ENCODE measurements around the gene CXXC5. TPM values are rescaled to one million over a fixed set of nuclear protein-coding genes. Genes with fewer than 3 reads are reported as not detected.
A peak's percentile ranks its signal among the peaks of the same experiment; 100 is the strongest.
"Not testable (repeated sequence)": the region's sequence is repeated elsewhere in the genome, so short reads cannot be mapped to it uniquely, and the experiment has no call there.

CXXC5 gene
- total RNA-seq, 1 experiment from 2014 or later, result 7.8 TPM

DNA sequence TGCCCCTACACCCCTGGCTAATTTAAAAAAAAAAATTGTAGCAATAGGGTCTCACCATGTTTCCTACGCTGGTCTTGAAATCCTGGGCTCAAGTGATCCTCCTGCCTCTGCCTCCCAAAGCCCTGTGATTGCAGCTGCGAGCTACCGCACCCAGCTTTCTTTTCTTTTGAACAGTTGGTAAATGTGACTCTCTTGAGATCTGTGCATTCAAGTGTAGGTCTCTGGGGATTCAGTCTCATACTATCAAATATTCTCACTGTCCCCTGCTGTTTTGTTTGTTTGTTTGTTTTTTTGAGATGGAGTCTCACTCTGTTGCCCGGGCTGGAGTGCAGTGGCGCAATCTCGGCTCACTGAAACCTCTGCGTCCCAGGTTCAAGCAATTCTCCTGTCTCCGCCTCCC, 42.3 kb upstream of the CXXC5 start:
- ChIA-PET CTCF (interaction anchor here (1.0 kb wide), 1 partner anchor 28 kb away, joined by 5 read pairs; no protein-coding TSS in a partner anchor), POLR2A (interaction anchor here (2.1 kb wide), 1 partner anchor 25 kb away, joined by 6 read pairs; no protein-coding TSS in a partner anchor)
- BruUV-seq (replicated peaks), result no TSS peak
- Mint-ChIP-seq H3K36me3 (ENCODE audit: insufficient read depth, unreplicated experiment) (peaks cover 88% of the 10 kb centered on the region), H3K9me3 (ENCODE audit: unreplicated experiment) (no peaks in the 10 kb centered on the region), H3K27me3 (ENCODE audit: insufficient read depth, unreplicated experiment) (no peaks in the 10 kb centered on the region), H3K27ac (ENCODE audit: low read depth, unreplicated experiment) (no peak overlapping the region), H3K4me1 (ENCODE audit: insufficient read depth, unreplicated experiment) (no peaks in the 10 kb centered on the region), H3K4me3 (ENCODE audit: unreplicated experiment) (no peak overlapping the region)
- TF ChIP-seq, protein P1, sequence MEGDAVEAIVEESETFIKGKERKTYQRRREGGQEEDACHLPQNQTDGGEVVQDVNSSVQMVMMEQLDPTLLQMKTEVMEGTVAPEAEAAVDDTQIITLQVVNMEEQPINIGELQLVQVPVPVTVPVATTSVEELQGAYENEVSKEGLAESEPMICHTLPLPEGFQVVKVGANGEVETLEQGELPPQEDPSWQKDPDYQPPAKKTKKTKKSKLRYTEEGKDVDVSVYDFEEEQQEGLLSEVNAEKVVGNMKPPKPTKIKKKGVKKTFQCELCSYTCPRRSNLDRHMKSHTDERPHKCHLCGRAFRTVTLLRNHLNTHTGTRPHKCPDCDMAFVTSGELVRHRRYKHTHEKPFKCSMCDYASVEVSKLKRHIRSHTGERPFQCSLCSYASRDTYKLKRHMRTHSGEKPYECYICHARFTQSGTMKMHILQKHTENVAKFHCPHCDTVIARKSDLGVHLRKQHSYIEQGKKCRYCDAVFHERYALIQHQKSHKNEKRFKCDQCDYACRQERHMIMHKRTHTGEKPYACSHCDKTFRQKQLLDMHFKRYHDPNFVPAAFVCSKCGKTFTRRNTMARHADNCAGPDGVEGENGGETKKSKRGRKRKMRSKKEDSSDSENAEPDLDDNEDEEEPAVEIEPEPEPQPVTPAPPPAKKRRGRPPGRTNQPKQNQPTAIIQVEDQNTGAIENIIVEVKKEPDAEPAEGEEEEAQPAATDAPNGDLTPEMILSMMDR (IDR thresholded peaks at IDR 0.05; ENCODE audit: unreplicated experiment), result no peak
- intact Hi-C loops (cut with micrococcal nuclease), result no loop called here
- DNase-seq (ENCODE audit: unreplicated experiment), result no peak

DNA sequence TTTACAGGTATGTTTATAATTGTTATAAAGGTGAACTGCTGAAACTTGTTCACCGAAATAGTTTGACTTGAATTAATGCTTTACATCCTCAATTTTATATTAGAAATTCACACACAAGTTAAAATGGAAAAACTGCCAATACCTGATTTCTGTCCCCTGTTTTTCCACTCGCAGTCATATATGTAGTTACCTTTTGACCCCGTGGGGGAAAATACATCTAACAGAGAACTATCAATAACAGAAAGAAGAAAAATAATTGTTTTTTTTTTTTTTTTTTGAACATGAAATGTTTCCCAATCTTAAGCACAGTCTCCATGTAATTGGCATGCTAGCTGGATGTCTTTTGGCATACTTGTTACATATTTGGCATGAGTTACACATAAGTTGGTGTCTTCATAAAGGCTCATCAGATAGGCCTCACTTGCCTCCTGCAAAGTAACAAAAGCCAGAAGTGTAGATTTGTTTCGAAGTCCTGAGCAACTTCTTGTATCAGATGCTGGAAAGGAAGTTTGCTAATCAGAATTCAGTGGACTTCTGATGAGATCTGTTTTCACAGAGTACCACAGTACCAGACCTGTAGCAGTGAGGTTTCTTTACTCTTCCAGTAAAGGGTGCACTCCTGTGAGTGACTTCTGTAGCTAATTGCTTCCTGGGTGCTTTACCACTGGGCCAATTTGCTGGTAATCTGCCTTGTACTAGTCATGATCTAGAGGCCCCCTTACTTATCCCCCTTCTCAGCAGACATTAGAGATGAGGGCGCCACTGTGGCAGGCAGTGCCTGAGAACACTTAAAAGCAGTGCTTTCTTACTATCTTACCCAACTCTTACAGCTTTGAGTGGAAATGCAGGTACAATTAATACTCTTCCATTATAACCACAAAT, 36.2 kb upstream of the CXXC5 start:
- H3K27me3 Mint-ChIP-seq (ENCODE audit: insufficient read depth, unreplicated experiment), result no peaks in the 10 kb centered on the region
- H3K9me3 Mint-ChIP-seq (ENCODE audit: unreplicated experiment), result no peaks in the 10 kb centered on the region
- no peak for DNase-seq (ENCODE audit: unreplicated experiment)
- POLR2A ChIA-PET, result interaction anchor here (0.8 kb wide), 1 partner anchor 18 kb away, joined by 4 read pairs; no protein-coding TSS in a partner anchor
- no peak overlapping the region for H3K4me3 Mint-ChIP-seq (ENCODE audit: unreplicated experiment)
- H3K27ac Mint-ChIP-seq (ENCODE audit: low read depth, unreplicated experiment), result no peak overlapping the region
- intact Hi-C loops (cut with micrococcal nuclease), result no loop called here
- peaks cover 79% of the 10 kb centered on the region for H3K36me3 Mint-ChIP-seq (ENCODE audit: insufficient read depth, unreplicated experiment)
- CTCF ChIA-PET, result interaction anchor here (1.5 to 5.2 kb wide), 2 partner anchors 14 to 21 kb away, joined by 5 to 35 read pairs; no protein-coding TSS in a partner anchor
- no peaks in the 10 kb centered on the region for H3K4me1 Mint-ChIP-seq (ENCODE audit: insufficient read depth, unreplicated experiment)
- TF ChIP-seq, protein P1 (IDR thresholded peaks at IDR 0.05; ENCODE audit: unreplicated experiment), result no peak
- no TSS peak for BruUV-seq (replicated peaks)

DNA sequence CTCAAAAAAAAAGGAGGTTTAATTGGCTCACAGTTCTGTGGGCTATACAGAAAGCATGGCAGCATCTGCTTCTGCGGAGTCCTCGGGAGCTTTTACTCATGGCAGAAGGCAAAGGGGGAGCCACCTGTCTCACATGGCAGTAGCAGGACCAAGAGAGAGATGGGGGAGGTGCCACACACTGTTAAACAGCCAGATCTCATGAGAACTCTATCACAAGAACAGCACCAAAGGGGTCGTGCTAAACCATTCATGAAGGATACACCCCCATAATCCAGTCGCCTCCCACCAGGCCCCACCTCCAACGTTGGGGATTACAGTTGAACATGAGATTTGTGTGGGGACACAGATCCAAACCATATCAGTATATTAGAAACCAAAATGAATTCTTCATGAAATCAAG, 28.3 kb upstream of the CXXC5 start:
- no peak overlapping the region for H3K27ac Mint-ChIP-seq (ENCODE audit: low read depth, unreplicated experiment)
- TF ChIP-seq, protein P1 (IDR thresholded peaks at IDR 0.05; ENCODE audit: unreplicated experiment), result no peak
- no peak for DNase-seq (ENCODE audit: unreplicated experiment)
- intact Hi-C loops (cut with micrococcal nuclease), result no loop called here
- no peaks in the 10 kb centered on the region for H3K4me1 Mint-ChIP-seq (ENCODE audit: insufficient read depth, unreplicated experiment)
- H3K27me3 Mint-ChIP-seq (ENCODE audit: insufficient read depth, unreplicated experiment), result no peaks in the 10 kb centered on the region
- ChIA-PET CTCF (interaction anchor here (0.6 to 4.0 kb wide), 3 partner anchors 13 to 335 kb away, joined by 3 to 24 read pairs (median 3); no protein-coding TSS in a partner anchor), POLR2A (interaction anchor here (3.1 kb wide), 1 partner anchor 12 kb away, joined by 11 read pairs; no protein-coding TSS in a partner anchor)
- peaks cover 98% of the 10 kb centered on the region for H3K36me3 Mint-ChIP-seq (ENCODE audit: insufficient read depth, unreplicated experiment)
- H3K9me3 Mint-ChIP-seq (ENCODE audit: unreplicated experiment), result no peaks in the 10 kb centered on the region
- H3K4me3 Mint-ChIP-seq (ENCODE audit: unreplicated experiment), result no peak overlapping the region
- BruUV-seq (replicated peaks), result no TSS peak

DNA sequence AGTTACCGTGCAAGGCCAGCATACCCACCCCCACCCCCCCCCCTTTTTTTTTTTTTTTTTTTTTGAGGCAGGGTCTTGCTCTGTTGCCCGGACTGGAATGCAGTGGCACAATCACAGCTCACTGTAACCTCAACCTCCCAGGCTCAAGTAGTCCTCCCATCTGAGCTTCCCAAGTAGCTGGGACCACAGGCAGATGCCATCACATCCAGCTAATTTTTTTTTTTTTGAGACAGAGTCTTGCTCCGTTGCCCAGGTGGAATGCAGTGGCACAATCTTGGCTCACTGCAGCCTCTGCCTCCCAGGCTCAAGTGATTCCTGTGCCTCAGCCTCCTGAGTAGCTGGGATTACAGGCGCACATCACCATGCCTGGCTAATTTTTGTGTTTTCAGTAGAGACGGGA, 22.8 kb upstream of the CXXC5 start:
- peaks cover 100% of the 10 kb centered on the region for H3K36me3 Mint-ChIP-seq (ENCODE audit: insufficient read depth, unreplicated experiment)
- BruUV-seq (replicated peaks); DNase-seq (ENCODE audit: unreplicated experiment); H3K27me3 Mint-ChIP-seq (ENCODE audit: insufficient read depth, unreplicated experiment); H3K4me1 Mint-ChIP-seq (ENCODE audit: insufficient read depth, unreplicated experiment); H3K4me3 Mint-ChIP-seq (ENCODE audit: unreplicated experiment); intact Hi-C loops (cut with micrococcal nuclease); H3K9me3 Mint-ChIP-seq (ENCODE audit: unreplicated experiment): not testable (repeated sequence)
- ChIA-PET CTCF (interaction anchor here (0.5 to 16.8 kb wide), 9 partner anchors 9 to 203 kb away, joined by 3 to 321 read pairs (median 5); no protein-coding TSS in a partner anchor), POLR2A (interaction anchor here (1.0 kb wide), 1 partner anchor 9 kb away, joined by 3 read pairs; no protein-coding TSS in a partner anchor)
- H3K27ac Mint-ChIP-seq (ENCODE audit: low read depth, unreplicated experiment), result peak overlapping the region; percentile 63
